Inferior parietal cortex (tissue), 1 donor: Measurements from ENCODE around the gene FMN1.
A peak's percentile ranks its signal among the peaks of the same experiment; 100 is the strongest.

Experiments
- DNase-seq: peaks from one replicate; pipeline ENCODE4 v3.0.0-alpha.2; 2016; ENCODE audit errors: extremely low spot score

FMN1 gene

GRCh38 chr15:33016405-33017024 is 178.0 kb downstream of the FMN1 start:
- no peak for DNase-seq

GRCh38 chr15:33014586-33014985 is 179.9 kb downstream of the FMN1 start:
- DNase-seq, result no peak

GRCh38 chr15:33013827-33014445 is 180.6 kb downstream of the FMN1 start:
- no peak for DNase-seq

- no peak for DNase-seq
These were observed 182.5 kb downstream of the FMN1 start for GRCh38 chr15:33011976-33012375.

- DNase-seq, result no peak
These were observed 184.9 kb downstream of the FMN1 start for GRCh38 chr15:33009603-33010002.

GRCh38 chr15:33009026-33009425 is 185.5 kb downstream of the FMN1 start:
- DNase-seq, result no peak

GRCh38 chr15:33008284-33008995 is 186.1 kb downstream of the FMN1 start:
- DNase-seq, result no peak

- DNase-seq, result no peak
These were observed 187.1 kb downstream of the FMN1 start for GRCh38 chr15:33007303-33007855.

GRCh38 chr15:33005582-33005981 is 188.9 kb downstream of the FMN1 start:
- no peak for DNase-seq

GRCh38 chr15:33001926-33002325 is 192.6 kb downstream of the FMN1 start:
- no peak for DNase-seq

GRCh38 chr15:32998979-32999672 is 195.4 kb downstream of the FMN1 start:
- no peak for DNase-seq

GRCh38 chr15:32998182-32998581 is 196.3 kb downstream of the FMN1 start:
- DNase-seq, result no peak

- DNase-seq, result peak; percentile 53
These were observed 199.6 kb downstream of the FMN1 start for GRCh38 chr15:32994810-32995424.

GRCh38 chr15:32993285-32993684 is 201.2 kb downstream of the FMN1 start:
- no peak for DNase-seq

GRCh38 chr15:32991619-32992111 is 202.8 kb downstream of the FMN1 start:
- no peak for DNase-seq

- DNase-seq, result no peak
These were observed 204.4 kb downstream of the FMN1 start for GRCh38 chr15:32990071-32990470.

GRCh38 chr15:32987067-32987466 is 207.4 kb downstream of the FMN1 start:
- DNase-seq, result no peak

GRCh38 chr15:32986147-32986546 is 208.4 kb downstream of the FMN1 start:
- DNase-seq, result no peak

GRCh38 chr15:32983679-32984078 is 210.8 kb downstream of the FMN1 start:
- DNase-seq, result no peak

GRCh38 chr15:32982001-32982400 is 212.5 kb downstream of the FMN1 start:
- no peak for DNase-seq

GRCh38 chr15:32981536-32981935 is 213.0 kb downstream of the FMN1 start:
- DNase-seq, result no peak

- no peak for DNase-seq
These were observed 214.8 kb downstream of the FMN1 start for GRCh38 chr15:32979710-32980109.
